OCI-LY7 (cell line): ENCODE measurements around the gene ARFGEF2. TPM values are rescaled to one million over a fixed set of nuclear protein-coding genes. Genes with fewer than 3 reads are reported as not detected.

ENCODE experiments used
- BruUV-seq: library from RNA; stranded (reverse); fragments of 400-500 nt; replicated peaks from 2 replicates; lab custom pipeline; 2021; lab: Mats Ljungman, UMichigan
- CTCF ChIA-PET: fragments of 300-600 bp; sonication (Branson Sonifier 250); formaldehyde crosslinking; loops from one replicate; lab custom pipeline; 2022; ENCODE audit warnings: antibody characterized with exemption; ENCODE audit not compliant: unreplicated experiment; lab: Charles Lee
- POLR2A ChIA-PET: fragments of 300-600 bp; sonication (Branson Sonifier 250); formaldehyde crosslinking; loops from one replicate; lab custom pipeline; 2022; ENCODE audit warnings: antibody characterized with exemption; lab: Charles Lee
- DNase-seq: peaks from one replicate; pipeline ENCODE4 v3.0.0-alpha.2; 2015; ENCODE audit warnings: low spot score
- H2AFZ ChIP-seq: fragments of 200-600 bp; sonication (generic), shearing (Covaris generic); 2 replicates; pipeline ENCODE4 v1.6.1; 2014; ENCODE audit warnings: mild to moderate bottlenecking, antibody characterized with exemption, low read length, moderate library complexity
- H3K27ac ChIP-seq: fragments of 200-600 bp; sonication (generic); 2 replicates; pipeline ENCODE4 v1.5.1; 2014; ENCODE audit warnings: mixed run types, low read depth, mild to moderate bottlenecking, moderate library complexity, low read length, inconsistent platforms; ENCODE audit not compliant: poor library complexity, severe bottlenecking
- H3K36me3 ChIP-seq: fragments of 200-600 bp; sonication (generic); 2 replicates; pipeline ENCODE4 v1.6.1; 2014; ENCODE audit warnings: mild to moderate bottlenecking, antibody characterized with exemption, low read length, moderate library complexity, mixed read lengths; ENCODE audit not compliant: insufficient read depth
- H3K4me1 ChIP-seq: fragments of 200-600 bp; sonication (generic); 2 replicates; pipeline ENCODE4 v1.5.1; 2014; ENCODE audit warnings: mild to moderate bottlenecking, low read length; ENCODE audit not compliant: insufficient read depth, poor library complexity, severe bottlenecking
- H3K4me2 ChIP-seq: fragments of 200-600 bp; sonication (generic); 2 replicates; pipeline ENCODE4 v1.6.1; 2014; ENCODE audit warnings: mild to moderate bottlenecking, low read length
- H3K4me3 ChIP-seq: fragments of 200-600 bp; sonication (generic); 2 replicates; pipeline ENCODE4 v1.5.1; 2014; ENCODE audit warnings: mild to moderate bottlenecking, low read depth, low read length; ENCODE audit not compliant: poor library complexity, severe bottlenecking
- H3K79me2 ChIP-seq: fragments of 200-600 bp; sonication (generic); 2 replicates; pipeline ENCODE4 v1.6.1; 2016; ENCODE audit warnings: low read depth, mild to moderate bottlenecking, low read length, moderate library complexity, mixed read lengths; ENCODE audit not compliant: insufficient read depth
- H3K9me2 ChIP-seq: fragments of 200-600 bp; sonication (generic); 2 replicates; pipeline ENCODE4 v1.6.1; 2016; ENCODE audit warnings: mild to moderate bottlenecking, low read length, mixed read lengths; ENCODE audit not compliant: insufficient read depth
- H3K9me3 ChIP-seq: fragments of 200-600 bp; sonication (generic); 2 replicates; pipeline ENCODE4 v1.6.1; 2014; ENCODE audit warnings: mild to moderate bottlenecking, mixed run types, low read length, mixed read lengths
- H4K20me1 ChIP-seq: fragments of 200-600 bp; sonication (generic); 2 replicates; pipeline ENCODE4 v1.6.1; 2014; ENCODE audit warnings: mild to moderate bottlenecking, antibody characterized with exemption, low read length, moderate library complexity, mixed read lengths; ENCODE audit not compliant: insufficient read depth
- CTCF ChIP-seq: fragments of 200-600 bp; sonication (generic); conservative IDR thresholded peaks from 2 replicates; pipeline ENCODE4 v1.5.1; 2014; ENCODE audit warnings: mild to moderate bottlenecking, antibody characterized with exemption, low read length, moderate library complexity, mixed read lengths
- EZH2phosphoT487 ChIP-seq: fragments of 200-600 bp; sonication (generic); IDR thresholded peaks from 2 replicates; pipeline ENCODE4 v1.6.1; 2018; ENCODE audit warnings: low read depth, borderline replicate concordance, mild to moderate bottlenecking, mixed run types, antibody characterized with exemption, low read length, moderate library complexity, mixed read lengths
- intact Hi-C: fragments of 100-400 bp; cut with micrococcal nuclease; formaldehyde crosslinking; loops from one replicate; pipeline ENCODE4 v1.10.0; 2022; ENCODE audit not compliant: unreplicated experiment
- total RNA-seq, 2 experiments: library from RNA; depleted of rRNA in 1 of 2; stranded (reverse); fragments of >200 nt in 1 of 2; shearing (Covaris generic) in 1 of 2; gene quantifications; 2 replicates each; pipeline ENCODE4 v1.2.3, GENCODE V29; 2014 to 2022

ARFGEF2 gene
- total RNA-seq, 2 experiments from 2014 or later: 23.4 to 42.1 TPM

DNA sequence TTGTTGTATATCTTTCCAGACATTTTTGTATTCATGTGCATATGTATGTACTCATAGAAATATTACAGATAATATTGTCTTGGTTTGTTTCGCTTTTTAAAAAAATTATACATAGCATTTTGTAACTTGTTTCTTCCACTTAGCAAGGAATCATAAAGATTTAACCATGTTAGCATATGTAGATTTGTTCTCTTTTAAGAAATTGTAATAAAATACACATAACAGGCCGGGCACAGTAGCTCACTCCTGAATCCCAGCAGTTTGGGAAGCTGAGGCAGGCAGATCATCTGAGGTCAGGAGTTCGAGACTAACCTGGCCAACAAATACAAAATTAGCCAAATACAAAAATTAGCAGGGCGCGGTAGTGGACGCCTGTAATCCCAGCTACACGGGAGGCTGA, 80.2 kb downstream of the ARFGEF2 start:
- no peaks in the 10 kb centered on the region for H3K79me2 ChIP-seq
- H3K36me3 ChIP-seq: peaks cover 75% of the 10 kb centered on the region
- POLR2A ChIA-PET: no interaction called here
- TF ChIP-seq CTCF (no peak), EZH2phosphoT487 (no peak)
- H4K20me1 ChIP-seq: no peaks in the 10 kb centered on the region
- CTCF ChIA-PET: no interaction called here
- intact Hi-C loops: no loop called here
- no peaks in the 10 kb centered on the region for H3K9me2 ChIP-seq
- no peaks in the 10 kb centered on the region for H3K9me3 ChIP-seq
- no peak for DNase-seq
- no peak overlapping the region for H2AFZ ChIP-seq
- no peak overlapping the region for H3K4me2 ChIP-seq
- BruUV-seq: no TSS peak
- no peak overlapping the region for H3K27ac ChIP-seq
- no peak overlapping the region for H3K4me3 ChIP-seq
- no peaks in the 10 kb centered on the region for H3K4me1 ChIP-seq

DNA sequence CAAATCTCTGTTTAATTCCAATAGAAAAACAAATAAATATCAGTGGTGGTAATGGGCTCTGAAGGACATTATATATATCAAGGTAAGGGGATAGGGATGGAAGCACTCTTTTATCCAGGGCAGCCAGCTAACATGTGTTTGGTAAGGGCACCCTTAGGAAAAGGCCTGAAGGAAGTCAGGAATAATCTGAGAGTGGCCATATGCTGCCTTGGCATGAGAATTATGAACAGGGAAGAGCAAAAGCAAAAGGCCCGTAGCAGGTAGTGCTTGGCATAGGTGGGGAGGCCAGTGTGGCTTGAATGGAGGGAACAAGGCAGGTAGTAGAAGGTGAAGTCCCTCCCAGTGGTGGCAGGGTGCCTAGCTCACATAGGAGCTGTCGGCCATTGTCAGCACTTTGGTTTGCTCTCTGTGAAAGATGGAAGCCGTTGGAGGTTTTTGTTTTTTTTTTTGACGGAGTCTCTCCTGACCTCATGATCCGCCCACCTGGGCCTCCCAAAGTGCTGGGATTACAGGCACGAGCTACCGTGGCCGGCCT, 85.0 kb downstream of the ARFGEF2 start:
- POLR2A ChIA-PET: interaction anchor here (0.7 kb wide), 1 partner anchor 14 kb away, joined by 3 read pairs; no protein-coding TSS in a partner anchor
- Histone ChIP-seq H3K4me1 (no peaks in the 10 kb centered on the region), H2AFZ (no peak overlapping the region), H3K4me2 (no peak overlapping the region), H4K20me1 (no peaks in the 10 kb centered on the region), H3K9me2 (no peaks in the 10 kb centered on the region), H3K79me2 (no peaks in the 10 kb centered on the region), H3K4me3 (no peak overlapping the region), H3K9me3 (no peaks in the 10 kb centered on the region), H3K27ac (no peak overlapping the region), H3K36me3 (peaks cover 66% of the 10 kb centered on the region)
- DNase-seq: no peak
- intact Hi-C loops: no loop called here
- TSS peak; percentile 25 for BruUV-seq
- TF ChIP-seq CTCF: no peak
- TF ChIP-seq EZH2phosphoT487: no peak
- CTCF ChIA-PET: no interaction called here

GRCh38 chr20:49009899-49010631, 88.6 kb downstream of the ARFGEF2 start:
- Histone ChIP-seq H3K27ac (no peak overlapping the region), H3K79me2 (no peaks in the 10 kb centered on the region), H4K20me1 (no peaks in the 10 kb centered on the region), H3K36me3 (peaks cover 88% of the 10 kb centered on the region), H3K4me3 (no peak overlapping the region), H3K9me2 (no peaks in the 10 kb centered on the region), H3K4me2 (no peak overlapping the region), H3K4me1 (no peaks in the 10 kb centered on the region), H2AFZ (no peak overlapping the region), H3K9me3 (no peaks in the 10 kb centered on the region)
- TF ChIP-seq CTCF (no peak), EZH2phosphoT487 (no peak)
- DNase-seq: no peak
- ChIA-PET POLR2A (interaction anchor here (0.5 kb wide), 1 partner anchor 106 kb away, joined by 3 read pairs; no protein-coding TSS in a partner anchor), CTCF (no interaction called here)
- no TSS peak for BruUV-seq
- intact Hi-C loops: no loop called here
